Measurements from ENCODE around the gene LRRC18. TPM values are rescaled to one million over a fixed set of nuclear protein-coding genes. Genes with fewer than 3 reads are reported as not detected.

Gene LRRC18
- polyA plus RNA-seq, 2 of the 4 experiments (the other 2 are of a cell fraction) = not detected

GRCh38 chr10:48904861-48905260 lies 34.8 kb downstream of the LRRC18 start (continued):
- TF ChIP-seq HOXA7 (CRISPR knock-in tag; IDR thresholded peaks at IDR 0.05) (no peak), HDAC2 (IDR thresholded peaks at IDR 0.05) (no peak), RAD21 (conservative IDR thresholded peaks at IDR 0.05 in 1 of 2, IDR thresholded peaks at IDR 0.05 in 1 of 2) (no peak)

GRCh38 chr10:48903151-48903550 lies 36.5 kb downstream of the LRRC18 start:
- H3K4me2 ChIP-seq = no peak overlapping the region
- FAIRE-seq = no peak
- no peak for ATAC-seq
- no peak overlapping the region for H3K27ac ChIP-seq
- no peaks in the 10 kb centered on the region for H3K9me3 ChIP-seq
- POLR2A ChIA-PET = no interaction called here
- CTCF ChIA-PET = interaction anchor here (2.1 kb wide), 1 partner anchor 247 kb away, joined by 4 read pairs; no protein-coding TSS in a partner anchor
- H3K4me3 ChIP-seq = no peak overlapping the region
- TF ChIP-seq, protein P1, sequence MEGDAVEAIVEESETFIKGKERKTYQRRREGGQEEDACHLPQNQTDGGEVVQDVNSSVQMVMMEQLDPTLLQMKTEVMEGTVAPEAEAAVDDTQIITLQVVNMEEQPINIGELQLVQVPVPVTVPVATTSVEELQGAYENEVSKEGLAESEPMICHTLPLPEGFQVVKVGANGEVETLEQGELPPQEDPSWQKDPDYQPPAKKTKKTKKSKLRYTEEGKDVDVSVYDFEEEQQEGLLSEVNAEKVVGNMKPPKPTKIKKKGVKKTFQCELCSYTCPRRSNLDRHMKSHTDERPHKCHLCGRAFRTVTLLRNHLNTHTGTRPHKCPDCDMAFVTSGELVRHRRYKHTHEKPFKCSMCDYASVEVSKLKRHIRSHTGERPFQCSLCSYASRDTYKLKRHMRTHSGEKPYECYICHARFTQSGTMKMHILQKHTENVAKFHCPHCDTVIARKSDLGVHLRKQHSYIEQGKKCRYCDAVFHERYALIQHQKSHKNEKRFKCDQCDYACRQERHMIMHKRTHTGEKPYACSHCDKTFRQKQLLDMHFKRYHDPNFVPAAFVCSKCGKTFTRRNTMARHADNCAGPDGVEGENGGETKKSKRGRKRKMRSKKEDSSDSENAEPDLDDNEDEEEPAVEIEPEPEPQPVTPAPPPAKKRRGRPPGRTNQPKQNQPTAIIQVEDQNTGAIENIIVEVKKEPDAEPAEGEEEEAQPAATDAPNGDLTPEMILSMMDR (IDR thresholded peaks at IDR 0.05) = no peak
- TF ChIP-seq FOSB (CRISPR knock-in tag; IDR thresholded peaks at IDR 0.05) (no peak), CBX2 (IDR thresholded peaks at IDR 0.05; ENCODE audit: borderline replicate concordance, low read depth) (no peak), POLR2A (IDR thresholded peaks at IDR 0.05; ENCODE audit: low read length) (no peak), HMGXB4 (CRISPR knock-in tag; IDR thresholded peaks at IDR 0.05; ENCODE audit: borderline replicate concordance) (no peak), GATA3 (IDR thresholded peaks at IDR 0.05; ENCODE audit: borderline replicate concordance) (no peak), JUNB (IDR thresholded peaks at IDR 0.05) (no peak), BCL3 (IDR thresholded peaks at IDR 0.05) (no peak), NR3C1 (IDR thresholded peaks at IDR 0.05) (no peak), SMC3 (IDR thresholded peaks at IDR 0.05) (no peak), POLR2AphosphoS2 (conservative IDR thresholded peaks at IDR 0.05; ENCODE audit: low read length) (no peak), HOXB5 (CRISPR knock-in tag; IDR thresholded peaks at IDR 0.05) (no peak), HOXB13 (CRISPR knock-in tag; IDR thresholded peaks at IDR 0.05; ENCODE audit: low read depth) (no peak), MYC (IDR thresholded peaks at IDR 0.05; ENCODE audit: borderline replicate concordance, low read length) (no peak), KDM1A (IDR thresholded peaks at IDR 0.05; ENCODE audit: low read depth) (no peak), RCOR1 (IDR thresholded peaks at IDR 0.05; ENCODE audit: low read depth, low read length) (no peak)
- TF ChIP-seq, protein P2, sequence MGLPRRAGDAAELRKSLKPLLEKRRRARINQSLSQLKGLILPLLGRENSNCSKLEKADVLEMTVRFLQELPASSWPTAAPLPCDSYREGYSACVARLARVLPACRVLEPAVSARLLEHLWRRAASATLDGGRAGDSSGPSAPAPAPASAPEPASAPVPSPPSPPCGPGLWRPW (IDR thresholded peaks at IDR 0.05) = no peak
- no peaks in the 10 kb centered on the region for H3K4me1 ChIP-seq
- DNase-seq (ENCODE audit: low read depth in 1 of 2, low spot score in 1 of 2) = no peak
- WGBS (ENCODE audit: missing lambda C conversion rate) = 17% methylated on average over 2 of the region's 2 CpGs

DNA sequence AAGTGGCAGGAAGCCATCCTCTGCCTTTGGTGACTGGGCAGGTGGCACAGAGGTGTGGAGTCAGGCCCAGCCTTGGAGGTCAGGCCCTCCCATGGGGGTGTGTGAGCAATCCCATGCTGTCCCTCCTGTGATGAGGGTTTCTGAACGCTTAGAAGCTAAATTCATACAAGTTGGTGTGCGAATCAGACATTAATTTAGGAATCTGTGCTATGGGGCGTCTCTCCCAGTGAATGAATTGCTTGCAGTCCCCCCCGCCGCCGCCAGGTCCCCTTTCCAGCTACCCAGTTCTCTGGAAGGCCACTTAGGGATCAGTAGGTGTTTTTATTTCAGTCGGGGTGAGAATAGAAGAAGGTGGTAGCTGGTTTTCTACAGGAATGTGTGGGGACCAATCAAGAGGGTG lies 37.5 kb downstream of the LRRC18 start:
- no peak overlapping the region for H3K27ac ChIP-seq
- no peak for DNase-seq (ENCODE audit: low read depth in 1 of 2, low spot score in 1 of 2)
- 17% methylated on average over 7 of the region's 7 CpGs for WGBS (ENCODE audit: missing lambda C conversion rate)
- no peaks in the 10 kb centered on the region for H3K9me3 ChIP-seq
- ChIA-PET POLR2A (no interaction called here), CTCF (no interaction called here)
- no peak overlapping the region for H3K4me2 ChIP-seq
- no peak overlapping the region for H3K4me3 ChIP-seq
- no peaks in the 10 kb centered on the region for H3K4me1 ChIP-seq
- no peak for ATAC-seq
- FAIRE-seq = no peak
- TF ChIP-seq MAZ (IDR thresholded peaks at IDR 0.05; ENCODE audit: borderline replicate concordance, low read depth, low read length) (no peak), RFX5 (IDR thresholded peaks at IDR 0.05) (no peak), ZSCAN20 (CRISPR knock-in tag; IDR thresholded peaks at IDR 0.05) (no peak), E2F6 (IDR thresholded peaks at IDR 0.05; ENCODE audit: borderline replicate concordance, low read depth) (no peak), ZNF302 (CRISPR knock-in tag; IDR thresholded peaks at IDR 0.05) (no peak), HEYL (CRISPR knock-in tag; IDR thresholded peaks at IDR 0.05) (no peak), JUN (IDR thresholded peaks at IDR 0.05) (no peak), CHD2 (IDR thresholded peaks at IDR 0.05; ENCODE audit: low read length, partially characterized antibody) (no peak), ATOH8 (CRISPR knock-in tag; IDR thresholded peaks at IDR 0.05; ENCODE audit: low read depth) (no peak), GATA3 (IDR thresholded peaks at IDR 0.05; ENCODE audit: borderline replicate concordance) (no peak), NPAS2 (CRISPR knock-in tag; IDR thresholded peaks at IDR 0.05; ENCODE audit: borderline replicate concordance) (no peak)
- TF ChIP-seq, protein P3, sequence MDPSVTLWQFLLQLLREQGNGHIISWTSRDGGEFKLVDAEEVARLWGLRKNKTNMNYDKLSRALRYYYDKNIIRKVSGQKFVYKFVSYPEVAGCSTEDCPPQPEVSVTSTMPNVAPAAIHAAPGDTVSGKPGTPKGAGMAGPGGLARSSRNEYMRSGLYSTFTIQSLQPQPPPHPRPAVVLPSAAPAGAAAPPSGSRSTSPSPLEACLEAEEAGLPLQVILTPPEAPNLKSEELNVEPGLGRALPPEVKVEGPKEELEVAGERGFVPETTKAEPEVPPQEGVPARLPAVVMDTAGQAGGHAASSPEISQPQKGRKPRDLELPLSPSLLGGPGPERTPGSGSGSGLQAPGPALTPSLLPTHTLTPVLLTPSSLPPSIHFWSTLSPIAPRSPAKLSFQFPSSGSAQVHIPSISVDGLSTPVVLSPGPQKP (IDR thresholded peaks at IDR 0.05; ENCODE audit: low read depth, low read length) = no peak
